ENCODE data around the gene PBRM1.

DNA sequence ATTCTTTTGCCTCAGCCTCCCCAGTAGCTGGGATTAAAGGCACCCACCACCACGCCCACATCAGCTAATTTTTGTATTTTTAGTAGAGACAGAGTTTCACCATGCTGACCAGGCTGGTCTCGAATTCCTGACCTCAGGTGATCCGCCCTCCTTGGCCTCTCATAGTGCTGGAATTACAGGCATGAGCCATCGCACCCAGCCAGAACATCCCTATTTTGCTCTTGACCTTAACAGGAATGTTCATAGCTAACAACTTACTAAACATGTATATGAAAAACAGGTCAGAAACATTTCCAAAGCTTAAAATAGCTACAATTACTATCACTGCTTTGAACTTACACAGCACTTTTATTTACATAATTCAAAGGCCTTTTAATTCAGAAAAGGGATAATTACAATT lies 115.6 kb downstream of the PBRM1 start:
- TF ChIP-seq, protein P1, sequence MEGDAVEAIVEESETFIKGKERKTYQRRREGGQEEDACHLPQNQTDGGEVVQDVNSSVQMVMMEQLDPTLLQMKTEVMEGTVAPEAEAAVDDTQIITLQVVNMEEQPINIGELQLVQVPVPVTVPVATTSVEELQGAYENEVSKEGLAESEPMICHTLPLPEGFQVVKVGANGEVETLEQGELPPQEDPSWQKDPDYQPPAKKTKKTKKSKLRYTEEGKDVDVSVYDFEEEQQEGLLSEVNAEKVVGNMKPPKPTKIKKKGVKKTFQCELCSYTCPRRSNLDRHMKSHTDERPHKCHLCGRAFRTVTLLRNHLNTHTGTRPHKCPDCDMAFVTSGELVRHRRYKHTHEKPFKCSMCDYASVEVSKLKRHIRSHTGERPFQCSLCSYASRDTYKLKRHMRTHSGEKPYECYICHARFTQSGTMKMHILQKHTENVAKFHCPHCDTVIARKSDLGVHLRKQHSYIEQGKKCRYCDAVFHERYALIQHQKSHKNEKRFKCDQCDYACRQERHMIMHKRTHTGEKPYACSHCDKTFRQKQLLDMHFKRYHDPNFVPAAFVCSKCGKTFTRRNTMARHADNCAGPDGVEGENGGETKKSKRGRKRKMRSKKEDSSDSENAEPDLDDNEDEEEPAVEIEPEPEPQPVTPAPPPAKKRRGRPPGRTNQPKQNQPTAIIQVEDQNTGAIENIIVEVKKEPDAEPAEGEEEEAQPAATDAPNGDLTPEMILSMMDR (conservative IDR thresholded peaks at IDR 0.05), result no peak
- no peak for TF ChIP-seq EZH2 (IDR thresholded peaks at IDR 0.05; ENCODE audit: low read depth)
